Karpas-422 (cell line): Measurements from ENCODE around the gene RNF208. TPM values are rescaled to one million over a fixed set of nuclear protein-coding genes. Genes with fewer than 3 reads are reported as not detected.
A peak's percentile ranks its signal among the peaks of the same experiment; 100 is the strongest.

Experiments
- DNase-seq: peaks from one replicate; pipeline ENCODE4 v3.0.0-alpha.2; 2015
- H2AFZ ChIP-seq: fragments of 200-600 bp; sonication (generic); 2 replicates; pipeline ENCODE4 v1.6.1; 2014; ENCODE audit warnings: antibody characterized with exemption, low read length, mixed read lengths
- H3K27ac ChIP-seq: fragments of 200-600 bp; sonication (generic); 2 replicates; pipeline ENCODE4 v1.5.1; 2014; ENCODE audit warnings: mild to moderate bottlenecking, low read length, moderate library complexity
- H3K27me3 ChIP-seq: fragments of 200-600 bp; sonication (generic); 2 replicates; pipeline ENCODE4 v1.6.1; 2014; ENCODE audit warnings: low read length, mixed read lengths
- H3K36me3 ChIP-seq: fragments of 200-600 bp; sonication (generic); 2 replicates; pipeline ENCODE4 v1.6.1; 2014; ENCODE audit warnings: low read length, mixed read lengths; ENCODE audit not compliant: insufficient read depth
- H3K4me1 ChIP-seq: fragments of 200-600 bp; sonication (generic); 2 replicates; pipeline ENCODE4 v1.6.1; 2014; ENCODE audit warnings: mild to moderate bottlenecking, low read length, mixed read lengths
- H3K4me2 ChIP-seq: fragments of 200-600 bp; sonication (generic); 2 replicates; pipeline ENCODE4 v1.6.1; 2014; ENCODE audit warnings: low read length, low read depth, mild to moderate bottlenecking; ENCODE audit not compliant: poor library complexity, severe bottlenecking
- H3K4me3 ChIP-seq: fragments of 200-600 bp; sonication (generic); 2 replicates; pipeline ENCODE4 v1.5.1; 2014; ENCODE audit warnings: mild to moderate bottlenecking, antibody characterized with exemption, low read length, mixed read lengths
- H3K79me2 ChIP-seq: fragments of 200-600 bp; sonication (generic); 2 replicates; pipeline ENCODE4 v1.6.1; 2014; ENCODE audit warnings: mild to moderate bottlenecking, low read length, mixed read lengths
- H3K9ac ChIP-seq: fragments of 200-600 bp; sonication (generic); 2 replicates; pipeline ENCODE4 v1.6.0; 2014; ENCODE audit warnings: low read length
- H3K9me2 ChIP-seq: fragments of 200-600 bp; sonication (generic), shearing (Covaris generic); replicated peaks from 2 replicates; pipeline ENCODE4 v1.6.0; 2014; ENCODE audit warnings: mild to moderate bottlenecking, low read length, moderate library complexity; ENCODE audit not compliant: insufficient read depth
- H3K9me3 ChIP-seq: fragments of 300-700, 200-600 bp; sonication (generic); 2 replicates; pipeline ENCODE4 v1.6.1; 2014; ENCODE audit warnings: low read length, mixed read lengths
- H4K20me1 ChIP-seq: fragments of 200-600 bp; sonication (generic); 2 replicates; pipeline ENCODE4 v1.6.1; 2014; ENCODE audit warnings: mild to moderate bottlenecking, antibody characterized with exemption, low read length, low read depth; ENCODE audit not compliant: insufficient read depth
- total RNA-seq: library from RNA; depleted of rRNA; stranded (reverse); fragments of >200 nt; shearing (Covaris generic); gene quantifications from 2 replicates; pipeline ENCODE4 v1.2.3, GENCODE V29; 2014; ENCODE audit warnings: low replicate concordance

RNF208 gene
- total RNA-seq, 1 experiment from 2014 or later: 0.26 TPM

DNA sequence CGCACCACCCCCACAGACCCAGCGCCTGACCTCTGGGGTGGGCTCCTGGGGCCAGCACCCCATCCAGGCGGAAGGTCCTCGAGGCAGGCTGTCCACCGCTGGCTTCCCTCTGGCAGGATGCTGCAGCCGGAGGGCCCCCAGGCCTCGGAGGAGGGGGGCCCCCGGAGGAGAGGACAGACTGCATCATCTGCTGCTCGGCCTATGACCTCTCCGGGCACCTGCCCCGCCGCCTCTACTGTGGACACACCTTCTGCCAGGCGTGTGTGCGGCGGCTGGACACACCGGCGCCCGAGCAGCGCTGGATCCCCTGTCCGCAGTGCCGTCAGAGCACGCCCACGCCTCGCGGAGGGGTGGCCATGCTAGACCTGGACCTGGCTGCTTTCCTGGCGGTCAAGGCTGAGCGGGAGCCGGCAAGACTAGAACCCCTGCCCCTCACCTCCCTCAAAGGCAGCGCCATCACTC lies 6.5 kb upstream of the RNF208 start:
- Histone ChIP-seq H3K9me2 (no peaks in the 10 kb centered on the region), H4K20me1 (no peaks in the 10 kb centered on the region), H3K27me3 (no peaks in the 10 kb centered on the region), H3K27ac (no peak overlapping the region), H3K9me3 (no peaks in the 10 kb centered on the region), H3K9ac (no peak overlapping the region), H3K4me2 (no peak overlapping the region), H3K79me2 (no peaks in the 10 kb centered on the region), H3K4me1 (peaks cover 13% of the 10 kb centered on the region), H3K4me3 (no peak overlapping the region), H2AFZ (no peak overlapping the region), H3K36me3 (no peaks in the 10 kb centered on the region)
- no peak for DNase-seq

DNA sequence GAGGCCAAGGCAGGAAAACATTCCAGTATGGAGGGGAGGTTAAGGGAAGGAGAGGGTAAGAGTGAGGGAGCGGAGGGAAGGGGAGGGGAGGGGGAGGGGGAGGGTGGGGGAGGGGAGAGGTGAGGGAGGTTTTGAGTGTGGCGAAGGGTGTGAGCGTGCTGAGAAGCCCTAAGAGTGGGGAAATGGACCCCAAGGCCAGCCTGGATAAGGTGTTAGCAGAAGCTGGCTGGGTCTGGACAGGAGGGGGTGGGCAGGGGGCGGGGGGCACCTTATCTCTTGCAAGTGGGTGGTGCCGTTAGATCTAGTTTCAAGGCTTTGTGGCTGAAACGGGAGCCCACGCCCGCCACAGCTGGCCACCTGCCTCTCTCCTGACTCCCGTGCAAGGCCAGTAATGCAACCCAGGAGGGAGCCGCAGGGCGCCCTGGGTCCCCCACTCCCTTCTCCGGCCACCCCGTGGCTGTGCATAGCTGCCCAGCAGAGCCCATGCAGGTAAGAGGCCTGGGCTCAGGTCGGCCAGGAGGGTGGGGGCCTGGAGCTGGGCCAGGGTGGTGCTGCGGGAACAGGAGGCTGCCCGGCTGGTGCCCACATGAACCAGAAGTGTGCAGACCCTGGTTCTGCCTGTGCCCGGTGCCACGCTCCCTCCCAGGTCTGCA lies 5.9 kb upstream of the RNF208 start:
- Histone ChIP-seq H3K27ac (no peak overlapping the region), H3K9ac (no peak overlapping the region), H3K4me1 (peaks cover 15% of the 10 kb centered on the region), H3K9me2 (no peaks in the 10 kb centered on the region), H3K27me3 (no peaks in the 10 kb centered on the region), H3K36me3 (no peaks in the 10 kb centered on the region), H3K79me2 (no peaks in the 10 kb centered on the region), H4K20me1 (no peaks in the 10 kb centered on the region), H3K4me3 (no peak overlapping the region), H3K9me3 (no peaks in the 10 kb centered on the region), H2AFZ (no peak overlapping the region), H3K4me2 (no peak overlapping the region)
- no peak for DNase-seq

DNA sequence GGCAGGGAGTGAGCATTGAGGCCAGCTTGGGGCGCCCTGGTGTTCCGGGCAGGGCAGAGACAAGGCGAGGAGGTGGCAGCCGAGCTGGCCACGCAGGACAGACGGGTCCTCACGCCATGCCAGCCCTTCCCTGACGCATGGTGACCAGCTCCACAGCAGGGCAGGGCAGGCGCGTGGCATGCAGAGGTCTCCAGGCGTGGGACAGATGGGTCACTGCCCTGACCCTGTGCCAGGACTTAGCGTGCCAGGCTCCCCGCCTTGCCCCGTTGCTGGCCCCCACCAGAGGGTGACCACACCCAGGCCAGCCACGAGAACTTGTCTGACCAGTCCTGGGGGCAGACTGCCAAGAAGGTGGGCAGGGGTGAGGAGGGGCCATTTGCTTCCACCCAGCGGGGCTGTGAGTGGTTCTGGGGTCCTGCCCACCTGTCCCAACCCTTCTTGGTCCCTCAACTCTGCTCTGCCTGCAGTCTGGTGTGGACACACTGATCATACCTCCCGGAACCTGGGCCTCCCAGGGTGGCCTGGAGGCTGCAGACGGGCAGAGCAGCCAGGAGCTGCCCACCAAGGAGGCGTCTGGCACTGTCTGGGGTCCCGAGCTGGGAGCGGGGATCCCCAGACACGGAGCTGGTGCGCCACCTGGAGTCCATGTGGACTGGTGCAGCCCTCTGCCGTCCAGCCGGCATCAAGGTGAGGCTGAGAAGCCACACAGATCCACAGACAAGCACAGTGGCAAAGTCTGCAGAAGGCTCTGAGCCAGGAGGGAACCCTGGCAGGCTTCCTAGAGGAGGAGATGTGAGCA lies 5.2 kb upstream of the RNF208 start, which contains the start of gene RNF224:
Gene RNF224, plus strand, starts transcription at position 449 of the 799 bp plus-strand sequence. CDS start 834 bp downstream, outside the sequence.
- no peaks in the 10 kb centered on the region for H3K27me3 ChIP-seq
- H3K9me2 ChIP-seq: no peaks in the 10 kb centered on the region
- no peak within 1 kb of the TSS for H3K27ac ChIP-seq
- peak; percentile 95 for DNase-seq
- no peak within 1 kb of the TSS for H3K4me2 ChIP-seq
- no peak within 1 kb of the TSS for H3K9ac ChIP-seq
- H3K79me2 ChIP-seq: no peaks in the 10 kb centered on the region
- H3K4me3 ChIP-seq: no peak within 1 kb of the TSS
- no peaks in the 10 kb centered on the region for H4K20me1 ChIP-seq
- no peak within 1 kb of the TSS for H2AFZ ChIP-seq
- H3K4me1 ChIP-seq: peaks cover 22% of the 10 kb centered on the region
- H3K36me3 ChIP-seq: no peaks in the 10 kb centered on the region
- H3K9me3 ChIP-seq: no peaks in the 10 kb centered on the region

DNA sequence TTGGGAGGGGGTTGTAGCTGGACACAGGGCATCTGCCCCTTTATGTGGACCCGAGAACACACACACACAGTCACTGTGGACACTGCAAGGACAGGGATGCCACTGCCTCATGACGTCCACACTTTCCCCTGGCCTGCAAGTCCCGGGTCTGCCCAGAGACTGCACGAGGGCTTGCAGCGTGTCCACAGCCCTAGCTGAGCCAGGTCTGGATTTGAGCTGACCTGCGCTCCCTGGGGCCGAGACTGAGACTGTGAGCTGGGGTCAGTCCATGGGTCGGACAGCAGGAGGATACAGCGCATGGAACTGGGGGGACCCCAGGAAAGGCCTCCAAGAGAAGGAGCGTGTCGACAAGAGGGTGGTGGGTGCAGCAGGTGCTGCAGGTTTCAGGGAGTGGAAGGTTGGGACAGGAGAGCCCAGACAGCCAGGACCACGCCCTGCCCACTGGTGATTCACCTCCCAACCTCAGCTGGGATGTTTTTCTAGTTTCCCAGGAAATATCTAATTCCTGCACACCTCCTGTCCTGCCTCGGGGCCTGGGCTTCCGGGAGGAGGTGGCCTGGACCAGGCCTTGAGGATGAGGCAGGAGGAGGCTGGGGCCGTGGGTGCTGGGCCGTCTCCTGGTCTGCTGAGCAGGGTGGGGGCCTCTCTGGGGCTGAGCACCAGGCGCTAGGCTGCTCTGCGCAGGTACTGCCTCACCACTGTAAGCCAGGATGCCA lies 4.5 kb upstream of the RNF208 start:
- Histone ChIP-seq H4K20me1 (no peaks in the 10 kb centered on the region), H2AFZ (no peak overlapping the region), H3K27ac (no peak overlapping the region), H3K9me3 (no peaks in the 10 kb centered on the region), H3K36me3 (no peaks in the 10 kb centered on the region), H3K79me2 (no peaks in the 10 kb centered on the region), H3K4me3 (no peak overlapping the region), H3K27me3 (no peaks in the 10 kb centered on the region), H3K9ac (no peak overlapping the region), H3K9me2 (no peaks in the 10 kb centered on the region), H3K4me1 (peaks cover 22% of the 10 kb centered on the region), H3K4me2 (no peak overlapping the region)
- DNase-seq: no peak

DNA sequence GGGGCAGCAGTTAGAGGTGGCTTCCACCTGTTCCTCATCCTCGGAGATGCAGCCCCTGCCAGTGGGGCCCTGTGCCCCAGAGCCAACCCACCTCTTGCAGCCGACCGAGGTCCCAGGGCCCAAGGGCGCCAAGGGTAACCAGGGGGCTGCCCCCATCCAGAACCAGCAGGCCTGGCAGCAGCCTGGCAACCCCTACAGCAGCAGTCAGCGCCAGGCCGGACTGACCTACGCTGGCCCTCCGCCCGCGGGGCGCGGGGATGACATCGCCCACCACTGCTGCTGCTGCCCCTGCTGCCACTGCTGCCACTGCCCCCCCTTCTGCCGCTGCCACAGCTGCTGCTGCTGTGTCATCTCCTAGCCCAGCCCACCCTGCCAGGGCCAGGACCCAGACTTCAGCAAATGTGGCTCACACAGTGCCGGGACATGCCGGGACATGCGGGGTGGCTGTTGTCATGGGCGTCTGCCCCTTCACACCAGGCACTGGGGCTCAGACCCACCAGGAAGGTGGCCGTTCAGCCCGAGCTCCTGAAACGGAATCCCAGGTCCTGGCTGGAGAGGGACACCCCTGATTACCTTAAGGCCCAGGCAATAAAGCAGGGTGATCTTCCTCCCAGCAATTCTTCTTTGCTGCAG lies 3.8 kb upstream of the RNF208 start:
- no peaks in the 10 kb centered on the region for H3K79me2 ChIP-seq
- no peak overlapping the region; the same call in 1 of the 2 replicates for H3K9ac ChIP-seq
- H4K20me1 ChIP-seq: no peaks in the 10 kb centered on the region
- H3K9me2 ChIP-seq: no peaks in the 10 kb centered on the region
- H3K27me3 ChIP-seq: no peaks in the 10 kb centered on the region
- H3K4me2 ChIP-seq: no peak overlapping the region
- no peak overlapping the region for H3K27ac ChIP-seq
- no peaks in the 10 kb centered on the region for H3K36me3 ChIP-seq
- H3K4me3 ChIP-seq: no peak overlapping the region
- no peaks in the 10 kb centered on the region for H3K9me3 ChIP-seq
- peaks cover 22% of the 10 kb centered on the region for H3K4me1 ChIP-seq
- no peak overlapping the region for H2AFZ ChIP-seq
- no peak for DNase-seq

DNA sequence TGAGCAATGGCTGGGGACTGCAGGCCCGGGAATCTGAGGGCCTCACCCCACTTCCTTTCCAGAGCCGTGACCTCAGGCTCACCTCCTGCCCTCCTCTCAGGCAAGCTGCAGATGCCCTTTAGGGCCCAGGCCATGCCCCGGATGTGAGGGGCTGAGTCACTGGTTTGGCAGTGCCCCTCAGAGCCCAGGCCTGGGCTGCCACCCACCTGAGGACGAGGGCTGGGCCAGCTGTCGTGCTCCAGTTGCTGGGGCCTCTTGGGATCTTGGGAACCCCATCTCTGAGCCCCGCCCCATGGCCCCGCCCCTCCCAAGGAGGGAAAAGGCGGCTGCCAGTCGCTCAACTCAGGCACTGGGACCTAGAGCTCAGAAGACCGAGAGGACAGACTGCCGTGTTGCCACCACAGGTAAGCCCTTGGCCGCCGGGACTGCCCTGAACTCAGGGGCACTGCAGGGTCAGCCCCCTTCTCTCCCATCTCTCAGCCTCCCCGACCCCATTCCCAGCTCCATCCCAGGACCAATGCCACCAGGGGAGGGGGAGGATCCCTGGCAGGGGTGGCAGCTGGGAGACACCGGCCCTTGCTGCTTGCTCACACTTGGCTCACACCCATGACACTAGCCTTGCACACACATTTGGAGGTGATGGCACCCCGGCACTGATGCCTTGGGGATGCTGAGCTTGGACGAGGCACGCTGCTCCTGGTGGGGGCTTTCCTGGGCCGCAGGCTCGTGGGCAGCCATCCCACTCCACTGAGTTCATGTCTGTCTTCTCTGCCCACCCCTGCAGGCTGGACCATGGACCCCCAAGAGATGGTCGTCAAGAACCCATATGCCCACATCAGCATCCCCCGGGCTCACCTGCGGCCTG lies 3.0 kb upstream of the RNF208 start, which contains the start of gene CYSRT1:
Gene CYSRT1, plus strand, starts transcription at position 345 of the 865 bp plus-strand sequence. Its CDS starts 448 bp downstream, at position 793.
- H3K27me3 ChIP-seq: no peaks in the 10 kb centered on the region
- no peaks in the 10 kb centered on the region for H4K20me1 ChIP-seq
- no peaks in the 10 kb centered on the region for H3K36me3 ChIP-seq
- H3K27ac ChIP-seq: peak within 1 kb of the TSS; percentile 74; the same call in 1 of the 2 replicates
- no peaks in the 10 kb centered on the region for H3K79me2 ChIP-seq
- H3K4me3 ChIP-seq: peak within 1 kb of the TSS; percentile 98
- H3K9me3 ChIP-seq: no peaks in the 10 kb centered on the region
- H3K9ac ChIP-seq: peak within 1 kb of the TSS; percentile 98
- H3K4me1 ChIP-seq: peaks cover 22% of the 10 kb centered on the region
- H3K9me2 ChIP-seq: no peaks in the 10 kb centered on the region
- DNase-seq: no peak
- peak within 1 kb of the TSS; percentile 81 for H3K4me2 ChIP-seq
- H2AFZ ChIP-seq: no peak within 1 kb of the TSS
